ENCODE measurements around the gene DMKN.

DMKN gene

GRCh38 chr19:35559281-35559659 lies 45.8 kb upstream of the DMKN start:
- TF ChIP-seq, protein P1, sequence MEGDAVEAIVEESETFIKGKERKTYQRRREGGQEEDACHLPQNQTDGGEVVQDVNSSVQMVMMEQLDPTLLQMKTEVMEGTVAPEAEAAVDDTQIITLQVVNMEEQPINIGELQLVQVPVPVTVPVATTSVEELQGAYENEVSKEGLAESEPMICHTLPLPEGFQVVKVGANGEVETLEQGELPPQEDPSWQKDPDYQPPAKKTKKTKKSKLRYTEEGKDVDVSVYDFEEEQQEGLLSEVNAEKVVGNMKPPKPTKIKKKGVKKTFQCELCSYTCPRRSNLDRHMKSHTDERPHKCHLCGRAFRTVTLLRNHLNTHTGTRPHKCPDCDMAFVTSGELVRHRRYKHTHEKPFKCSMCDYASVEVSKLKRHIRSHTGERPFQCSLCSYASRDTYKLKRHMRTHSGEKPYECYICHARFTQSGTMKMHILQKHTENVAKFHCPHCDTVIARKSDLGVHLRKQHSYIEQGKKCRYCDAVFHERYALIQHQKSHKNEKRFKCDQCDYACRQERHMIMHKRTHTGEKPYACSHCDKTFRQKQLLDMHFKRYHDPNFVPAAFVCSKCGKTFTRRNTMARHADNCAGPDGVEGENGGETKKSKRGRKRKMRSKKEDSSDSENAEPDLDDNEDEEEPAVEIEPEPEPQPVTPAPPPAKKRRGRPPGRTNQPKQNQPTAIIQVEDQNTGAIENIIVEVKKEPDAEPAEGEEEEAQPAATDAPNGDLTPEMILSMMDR (IDR thresholded peaks at IDR 0.05; ENCODE audit: low read depth, low read length) = no peak
- no peak overlapping the region for H3K4me3 ChIP-seq (ENCODE audit: low read depth, low read length)

DNA sequence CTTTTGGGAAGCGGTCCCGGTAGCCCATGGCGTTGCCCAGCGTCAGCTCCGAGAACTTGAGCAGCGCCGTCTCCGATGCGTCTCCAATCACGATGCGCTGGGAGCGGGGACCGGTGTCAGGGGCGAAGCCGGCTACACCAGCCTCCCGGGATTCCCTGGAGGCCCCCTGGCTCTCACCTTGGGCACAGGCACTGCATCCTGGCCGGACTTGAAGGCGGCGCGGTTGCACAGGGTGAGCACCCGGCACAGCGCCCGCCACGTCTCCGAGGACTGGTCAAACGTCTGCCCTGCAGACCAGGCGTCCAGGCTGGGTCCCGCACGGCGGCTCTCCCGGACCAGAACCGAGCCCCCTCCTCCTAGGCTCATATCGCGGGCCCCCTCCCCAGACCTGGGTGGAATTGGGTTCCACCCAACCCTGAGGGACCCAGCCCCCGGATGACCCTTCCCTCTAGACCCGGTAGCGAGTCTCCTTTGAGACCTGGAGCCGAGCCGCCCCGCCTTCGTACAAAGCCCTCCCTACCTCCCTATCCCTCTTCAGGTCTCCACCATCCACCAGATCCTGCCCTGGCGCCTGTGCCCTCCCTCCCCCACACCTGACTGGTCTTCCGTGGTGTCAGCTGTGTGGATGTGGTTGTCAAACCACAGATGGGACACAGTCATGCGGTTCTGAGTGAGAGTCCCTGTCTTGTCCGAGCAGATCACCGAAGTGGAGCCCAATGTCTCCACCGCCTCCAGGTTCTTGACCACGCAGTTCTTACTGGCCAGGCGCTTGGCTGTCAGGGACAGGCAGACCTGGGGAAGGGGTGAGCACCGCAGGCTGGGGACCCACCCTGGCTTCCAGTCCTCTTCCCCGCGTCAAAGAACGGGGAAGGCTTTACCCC lies 45.2 kb upstream of the DMKN start:
- TF ChIP-seq, protein P1 (IDR thresholded peaks at IDR 0.05; ENCODE audit: low read depth, low read length) = no peak
- H3K4me3 ChIP-seq (ENCODE audit: low read depth, low read length) = no peak overlapping the region

GRCh38 chr19:35557539-35558399 lies 44.3 kb upstream of the DMKN start:
- H3K4me3 ChIP-seq (ENCODE audit: low read depth, low read length) = no peak overlapping the region
- TF ChIP-seq, protein P1 (IDR thresholded peaks at IDR 0.05; ENCODE audit: low read depth, low read length) = no peak

GRCh38 chr19:35556846-35557538 lies 43.5 kb upstream of the DMKN start:
- no peak overlapping the region for H3K4me3 ChIP-seq (ENCODE audit: low read depth, low read length)
- TF ChIP-seq, protein P1 (IDR thresholded peaks at IDR 0.05; ENCODE audit: low read depth, low read length) = no peak

DNA sequence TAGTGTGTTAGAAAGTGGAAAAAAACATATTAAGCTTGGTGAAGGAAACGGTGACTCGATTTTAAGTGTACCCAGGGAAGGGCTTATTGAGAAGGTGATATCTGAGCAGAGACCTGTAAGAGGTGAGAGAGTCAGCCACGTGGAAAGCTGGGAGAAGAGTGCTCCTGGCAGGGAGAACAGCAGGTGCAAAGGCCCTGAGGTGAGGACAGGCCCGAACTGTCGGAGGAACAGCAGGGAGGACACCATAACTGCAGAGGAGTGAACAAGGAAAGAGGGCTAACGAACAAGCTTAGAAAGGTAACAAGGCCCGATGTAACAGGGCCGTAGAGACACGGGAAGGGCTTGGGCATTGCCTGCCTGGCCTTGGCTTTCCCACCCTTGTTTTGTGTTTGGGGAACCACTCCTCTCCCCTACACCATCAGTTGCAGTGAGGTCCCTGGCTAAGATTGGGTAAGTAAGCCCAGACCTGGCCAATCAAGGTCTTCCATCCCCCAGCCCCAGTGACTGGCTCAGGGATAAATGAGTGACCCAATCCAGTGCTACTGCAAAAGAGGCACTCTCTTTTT lies 42.7 kb upstream of the DMKN start:
- TF ChIP-seq, protein P1 (IDR thresholded peaks at IDR 0.05; ENCODE audit: low read depth, low read length) = no peak
- no peak overlapping the region for H3K4me3 ChIP-seq (ENCODE audit: low read depth, low read length)

GRCh38 chr19:35555301-35556005 lies 42.0 kb upstream of the DMKN start:
- no peak overlapping the region for H3K4me3 ChIP-seq (ENCODE audit: low read depth, low read length)
- TF ChIP-seq, protein P1 (IDR thresholded peaks at IDR 0.05; ENCODE audit: low read depth, low read length) = no peak
